HepG2 (cell line): ENCODE data around the gene TULP4. TPM values are rescaled to one million over a fixed set of nuclear protein-coding genes. Genes with fewer than 3 reads are reported as not detected.

Source experiments
- ATAD3A ChIP-seq: sonication (generic); formaldehyde crosslinking; IDR thresholded peaks from 2 replicates; pipeline ENCODE4 v1.4.0; 2020; ENCODE audit warnings: missing genetic modification reagents
- CBFB ChIP-seq: sonication (generic); formaldehyde crosslinking; IDR thresholded peaks from 2 replicates; pipeline ENCODE4 v1.4.0; 2020; ENCODE audit warnings: missing genetic modification reagents
- FOXP4 ChIP-seq: sonication (generic); formaldehyde crosslinking; IDR thresholded peaks from 2 replicates; pipeline ENCODE4 v1.4.0; 2020; ENCODE audit warnings: missing genetic modification reagents
- GABPA ChIP-seq, 2 experiments: IDR thresholded peaks; 2 replicates each; pipeline ENCODE4 v1.6.1; 2011 to 2016; ENCODE audit warnings: low read depth in 2 of 2, low read length in 1 of 2, missing biosample characterization in 1 of 2, missing genetic modification characterization in 1 of 2
- KMT2B ChIP-seq: IDR thresholded peaks from 2 replicates; pipeline ENCODE4 v1.6.1; 2016; ENCODE audit warnings: missing genetic modification reagents, missing compliant biosample characterization
- NBN ChIP-seq: fragments of 450-650 bp; conservative IDR thresholded peaks from 2 replicates; pipeline ENCODE4 v1.6.1; 2017
- NR2F1 ChIP-seq, 2 experiments: fragments of 450-650 bp in 1 of 2; formaldehyde crosslinking in 1 of 2; IDR thresholded peaks; 2 replicates each; pipeline versions ENCODE4 v1.5.0 to v1.6.1; 2016 to 2020; ENCODE audit warnings: mild to moderate bottlenecking in 1 of 2, missing compliant biosample characterization in 1 of 2, missing genetic modification reagents in 1 of 2, moderate library complexity in 1 of 2
- PATZ1 ChIP-seq: sonication (generic); formaldehyde crosslinking; IDR thresholded peaks from 2 replicates; pipeline ENCODE4 v1.4.0; 2020; ENCODE audit warnings: missing genetic modification reagents
- RCOR2 ChIP-seq: IDR thresholded peaks from 2 replicates; pipeline ENCODE4 v1.6.1; 2016; ENCODE audit warnings: missing biosample characterization, missing genetic modification reagents
- REXO4 ChIP-seq: sonication (generic); formaldehyde crosslinking; IDR thresholded peaks from 2 replicates; pipeline ENCODE4 v1.8.0; 2022; ENCODE audit warnings: missing genetic modification reagents, mild to moderate bottlenecking, borderline replicate concordance
- RFXANK ChIP-seq: IDR thresholded peaks from 2 replicates; pipeline ENCODE4 v1.6.1; 2016
- RXRB ChIP-seq: IDR thresholded peaks from 2 replicates; pipeline ENCODE4 v1.6.1; 2016; ENCODE audit warnings: borderline replicate concordance, missing genetic modification reagents, missing compliant biosample characterization
- THAP11 ChIP-seq: IDR thresholded peaks from 2 replicates; pipeline ENCODE4 v1.6.1; 2016; ENCODE audit warnings: missing biosample characterization, missing genetic modification reagents
- ZNF33A ChIP-seq: sonication (generic); formaldehyde crosslinking; IDR thresholded peaks from 2 replicates; pipeline ENCODE4 v1.5.1; 2020; ENCODE audit warnings: missing genetic modification reagents, mild to moderate bottlenecking, moderate library complexity, borderline replicate concordance
- ZNF432 ChIP-seq: sonication (generic); formaldehyde crosslinking; IDR thresholded peaks from 2 replicates; pipeline ENCODE4 v1.5.0; 2020; ENCODE audit warnings: missing genetic modification reagents, mild to moderate bottlenecking, borderline replicate concordance
- ZNF512 ChIP-seq: sonication (generic); formaldehyde crosslinking; IDR thresholded peaks from 2 replicates; pipeline ENCODE4 v1.4.0; 2020; ENCODE audit warnings: mild to moderate bottlenecking, missing genetic modification reagents
- ZNF552 ChIP-seq: sonication (generic); formaldehyde crosslinking; IDR thresholded peaks from 2 replicates; pipeline ENCODE4 v1.9.0; 2022; ENCODE audit warnings: missing genetic modification reagents, mild to moderate bottlenecking, borderline replicate concordance
- ZNF557 ChIP-seq: sonication (generic); formaldehyde crosslinking; IDR thresholded peaks from 2 replicates; pipeline ENCODE4 v1.4.0; 2020; ENCODE audit warnings: missing genetic modification reagents
- ZNF567 ChIP-seq: sonication (generic); formaldehyde crosslinking; IDR thresholded peaks from 2 replicates; pipeline ENCODE4 v1.8.1; 2023; ENCODE audit warnings: mild to moderate bottlenecking, missing genetic modification reagents, borderline replicate concordance
- ZNF746 ChIP-seq: sonication (generic); formaldehyde crosslinking; IDR thresholded peaks from 2 replicates; pipeline ENCODE4 v1.8.0; 2022; ENCODE audit warnings: mild to moderate bottlenecking, missing genetic modification reagents
- ZNF780A ChIP-seq: sonication (generic); formaldehyde crosslinking; IDR thresholded peaks from 2 replicates; pipeline ENCODE4 v1.8.0; 2022; ENCODE audit warnings: mild to moderate bottlenecking, missing genetic modification reagents, moderate library complexity
- ZNF839 ChIP-seq: sonication (generic); formaldehyde crosslinking; IDR thresholded peaks from 2 replicates; pipeline ENCODE4 v1.4.0; 2020; ENCODE audit warnings: missing genetic modification reagents, mild to moderate bottlenecking, borderline replicate concordance
- polyA plus RNA-seq, 8 experiments: library from polyadenylated mRNA; depleted of rRNA in 3 of 8; stranded (reverse) in 7 of 8; unstranded in 1 of 8; fragments of >200 nt; fragmentation: Illumina TruSeq in 4 of 8; extraction: Trizol in 4 of 8; gene quantifications; 2 replicates each; pipeline versions ENCODE4 v1.2.1 to v1.2.3, GENCODE V29; 2011 to 2016; ENCODE audit warnings: low read depth in 4 of 8, missing spikeins in 1 of 8, mixed read lengths in 1 of 8; ENCODE audit not compliant: insufficient read depth in 1 of 8
- total RNA-seq, 5 experiments: library from RNA; depleted of rRNA; stranded (reverse); fragments of >200 nt; fragmentation: Illumina TruSeq; extraction: Trizol; gene quantifications; 2 replicates each; pipeline ENCODE4 v1.2.3, GENCODE V29; 2016; ENCODE audit warnings: low read depth in 1 of 5

TULP4 gene
- total and polyA plus RNA-seq, 2 of the 13 experiments (the other 11 are each of a cell fraction or from before 2014, with no cell fraction given) = 21.1 to 122 TPM

DNA sequence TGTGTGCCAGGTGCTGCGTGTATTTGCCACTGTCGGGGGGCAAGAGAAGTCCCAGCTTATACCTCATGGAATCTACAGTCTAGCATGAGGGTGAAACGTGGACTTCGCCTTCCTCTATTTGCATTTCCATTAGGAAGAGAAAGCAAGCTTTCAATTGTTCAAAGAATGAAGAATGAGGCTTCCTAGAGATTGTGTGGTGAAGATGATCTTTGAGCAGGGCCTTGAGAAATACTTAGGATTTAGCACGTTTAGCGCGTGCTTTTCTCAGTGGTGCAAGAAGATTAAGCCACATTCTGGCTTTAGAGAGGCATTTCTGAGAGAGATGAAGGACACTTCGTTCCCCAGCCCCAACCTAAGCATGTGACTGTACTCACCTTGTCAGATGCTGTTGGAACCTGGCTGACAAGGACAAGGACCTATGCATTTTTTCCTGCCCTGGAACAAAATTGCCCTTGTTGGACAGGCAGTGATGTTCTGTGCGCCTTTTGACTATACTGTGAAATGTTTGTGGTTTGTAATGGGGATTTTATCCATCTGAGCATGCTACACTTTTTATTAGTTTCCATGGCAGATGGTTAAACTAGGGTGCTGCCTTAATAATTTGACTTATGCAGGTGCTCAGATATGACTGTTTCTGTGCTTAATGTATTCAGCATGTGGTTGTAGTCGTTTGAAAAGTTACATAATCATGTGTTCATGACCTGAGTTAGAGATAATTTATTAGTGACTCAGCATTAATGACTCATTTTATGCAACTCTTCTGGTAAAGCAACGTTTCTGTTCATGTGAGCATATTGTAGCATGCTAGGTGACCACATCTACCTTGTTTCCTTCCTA, 10.7 kb downstream of the TULP4 start (continued):
- peak; percentile 88 for TF ChIP-seq PATZ1 (CRISPR knock-in tag)
- TF ChIP-seq ZNF512 = no peak
- no peak for TF ChIP-seq ZNF780A (CRISPR knock-in tag)
- no peak for TF ChIP-seq ZNF839 (CRISPR knock-in tag)
- peak; percentile 93 for TF ChIP-seq RCOR2 (CRISPR knock-in tag)
- peak; percentile 69; the same call in 1 of the 2 replicates for TF ChIP-seq RFXANK
- TF ChIP-seq GABPA (IDR thresholded peaks at IDR 0.05; ENCODE audit: low read depth, low read length) = no peak
- 0 out of 2 replicates have a peak, but pooled peaks have one; percentile 19 for TF ChIP-seq GABPA (CRISPR knock-in tag; IDR thresholded peaks at IDR 0.05; ENCODE audit: low read depth)
- peak; percentile 56; the same call in 1 of the 2 replicates for TF ChIP-seq KMT2B (CRISPR knock-in tag)
- no peak; the same call in 1 of the 2 replicates for TF ChIP-seq ZNF746 (CRISPR knock-in tag)
- peak; percentile 75 for TF ChIP-seq THAP11 (CRISPR knock-in tag)
- peak; percentile 88; the same call in 1 of the 2 replicates for TF ChIP-seq CBFB
- no peak for TF ChIP-seq ZNF432 (CRISPR knock-in tag)
- TF ChIP-seq NR2F1 (CRISPR knock-in tag; IDR thresholded peaks at IDR 0.05) = peak in 1 of 2 experiments; percentile 14; a peak in 1 of 4 replicates
- no peak for TF ChIP-seq REXO4 (CRISPR knock-in tag)
- TF ChIP-seq ZNF567 (CRISPR knock-in tag) = no peak; the same call in 1 of the 2 replicates
- peak; percentile 90 for TF ChIP-seq FOXP4 (CRISPR knock-in tag)
- peak; percentile 88 for TF ChIP-seq RXRB (CRISPR knock-in tag)
- peak; percentile 92 for TF ChIP-seq ZNF557 (CRISPR knock-in tag)
- TF ChIP-seq ATAD3A (CRISPR knock-in tag) = no peak
- no peak for TF ChIP-seq NBN
- peak; percentile 58; the same call in 1 of the 2 replicates for TF ChIP-seq ZNF33A (CRISPR knock-in tag)
- TF ChIP-seq ZNF552 (CRISPR knock-in tag) = peak; percentile 86; the same call in 1 of the 2 replicates
